OCI-LY3 (cell line): ENCODE measurements around the gene TBCA.
A peak's percentile ranks its signal among the peaks of the same experiment; 100 is the strongest.

Experiments
- H2AFZ ChIP-seq: fragments of 200-600, 300-600 bp; shearing (Covaris generic); 2 replicates; pipeline ENCODE4 v1.6.0; 2014; ENCODE audit warnings: antibody characterized with exemption, low read depth, low read length
- H3K27ac ChIP-seq: fragments of 200-600, 300-600 bp; sonication (generic); 2 replicates; pipeline ENCODE4 v1.5.1; 2014; ENCODE audit warnings: mild to moderate bottlenecking, low read length, moderate library complexity, mixed read lengths
- H3K27me3 ChIP-seq: fragments of 200-600, 300-600 bp; sonication (generic); 2 replicates; pipeline ENCODE4 v1.6.1; 2014; ENCODE audit warnings: low read depth, low read length, mixed read lengths
- H3K36me3 ChIP-seq: fragments of 200-600, 300-600 bp; sonication (generic); replicated peaks from 2 replicates; pipeline ENCODE3; 2014; ENCODE audit warnings: low read depth, low read length, mixed read lengths
- H3K4me1 ChIP-seq: fragments of 300-600, 200-600 bp; sonication (generic); 2 replicates; pipeline ENCODE4 v1.6.1; 2014; ENCODE audit warnings: low read length, mixed read lengths
- H3K4me2 ChIP-seq: fragments of 200-600, 300-600 bp; sonication (generic); 2 replicates; pipeline ENCODE4 v1.6.1; 2014; ENCODE audit warnings: low read length, mixed read lengths
- H3K4me3 ChIP-seq: fragments of 300-600, 200-600 bp; sonication (generic); 2 replicates; pipeline ENCODE4 v1.5.1; 2014; ENCODE audit warnings: antibody characterized with exemption, mild to moderate bottlenecking, low read length, moderate library complexity
- H3K79me2 ChIP-seq: fragments of 300-600, 200-600 bp; shearing (Covaris generic); 2 replicates; pipeline ENCODE4 v1.6.1; 2014; ENCODE audit warnings: mild to moderate bottlenecking, low read length, mixed read lengths
- H3K9ac ChIP-seq: fragments of 300-600, 200-600 bp; shearing (Covaris generic); 2 replicates; pipeline ENCODE4 v1.6.0; 2014; ENCODE audit warnings: mild to moderate bottlenecking, low read length, moderate library complexity
- H3K9me3 ChIP-seq: fragments of 200-600, 300-600 bp; shearing (Covaris generic); 2 replicates; pipeline ENCODE4 v1.6.1; 2014; ENCODE audit warnings: low read length, mixed read lengths; ENCODE audit not compliant: insufficient read depth
- H4K20me1 ChIP-seq: fragments of 200-600, 300-600 bp; sonication (generic); 2 replicates; pipeline ENCODE4 v1.6.1; 2016; ENCODE audit warnings: low read length, mixed read lengths; ENCODE audit not compliant: insufficient read depth
- CTCF ChIP-seq: fragments of 200-600, 300-600 bp; sonication (generic); IDR thresholded peaks from 2 replicates; pipeline ENCODE4 v1.5.1; 2014; ENCODE audit warnings: antibody characterized with exemption, low read length, low read depth
- EZH2phosphoT487 ChIP-seq: fragments of 200-600 bp; shearing (Covaris generic); IDR thresholded peaks from 2 replicates; pipeline ENCODE4 v1.6.1; 2018; ENCODE audit warnings: antibody characterized with exemption, mixed run types, low read depth

The TBCA gene

GRCh38 chr5:77662635-77663034 lies 113.5 kb downstream of the TBCA start:
- peak overlapping the region; percentile 91 for H3K27ac ChIP-seq
- H3K4me3 ChIP-seq, result peak overlapping the region; percentile 45
- TF ChIP-seq CTCF, result no peak
- TF ChIP-seq EZH2phosphoT487, result no peak
- H3K9me3 ChIP-seq, result no peaks in the 10 kb centered on the region
- H3K27me3 ChIP-seq, result no peaks in the 10 kb centered on the region
- H4K20me1 ChIP-seq, result no peaks in the 10 kb centered on the region
- peak overlapping the region; percentile 65 for H3K4me2 ChIP-seq
- peaks cover 49% of the 10 kb centered on the region for H3K4me1 ChIP-seq
- H3K9ac ChIP-seq, result peak overlapping the region; percentile 52; the same call in 1 of the 2 replicates
- no peak overlapping the region for H2AFZ ChIP-seq
- no peaks in the 10 kb centered on the region for H3K36me3 ChIP-seq
- no peaks in the 10 kb centered on the region for H3K79me2 ChIP-seq

- Histone ChIP-seq H3K79me2 (no peaks in the 10 kb centered on the region), H3K4me3 (no peak overlapping the region), H3K4me1 (peaks cover 29% of the 10 kb centered on the region), H3K9ac (no peak overlapping the region), H3K27me3 (no peaks in the 10 kb centered on the region), H2AFZ (no peak overlapping the region), H3K9me3 (no peaks in the 10 kb centered on the region), H3K27ac (no peak overlapping the region), H3K4me2 (no peak overlapping the region), H4K20me1 (no peaks in the 10 kb centered on the region), H3K36me3 (no peaks in the 10 kb centered on the region)
- TF ChIP-seq CTCF (no peak), EZH2phosphoT487 (no peak)
These were observed 117.5 kb downstream of the TBCA start for GRCh38 chr5:77658662-77659061.

GRCh38 chr5:77651343-77651742 lies 124.8 kb downstream of the TBCA start:
- H3K9ac ChIP-seq, result no peak overlapping the region
- no peak overlapping the region for H2AFZ ChIP-seq
- H3K4me2 ChIP-seq, result no peak overlapping the region
- TF ChIP-seq EZH2phosphoT487 (no peak), CTCF (no peak)
- no peaks in the 10 kb centered on the region for H3K79me2 ChIP-seq
- no peak overlapping the region for H3K4me3 ChIP-seq
- H3K36me3 ChIP-seq, result no peaks in the 10 kb centered on the region
- no peaks in the 10 kb centered on the region for H3K9me3 ChIP-seq
- no peaks in the 10 kb centered on the region for H4K20me1 ChIP-seq
- no peaks in the 10 kb centered on the region for H3K4me1 ChIP-seq
- H3K27ac ChIP-seq, result no peak overlapping the region
- H3K27me3 ChIP-seq, result no peaks in the 10 kb centered on the region

GRCh38 chr5:77650686-77651085 lies 125.5 kb downstream of the TBCA start:
- no peak overlapping the region for H2AFZ ChIP-seq
- H3K27me3 ChIP-seq, result no peaks in the 10 kb centered on the region
- H3K9me3 ChIP-seq, result no peaks in the 10 kb centered on the region
- H3K4me1 ChIP-seq, result no peaks in the 10 kb centered on the region
- H3K4me3 ChIP-seq, result no peak overlapping the region
- H3K36me3 ChIP-seq, result no peaks in the 10 kb centered on the region
- TF ChIP-seq EZH2phosphoT487 (no peak), CTCF (no peak)
- H3K27ac ChIP-seq, result no peak overlapping the region
- H3K4me2 ChIP-seq, result no peak overlapping the region
- no peaks in the 10 kb centered on the region for H4K20me1 ChIP-seq
- no peaks in the 10 kb centered on the region for H3K79me2 ChIP-seq
- H3K9ac ChIP-seq, result no peak overlapping the region
